Measurements from ENCODE around the gene MRPS6. TPM values are rescaled to one million over a fixed set of nuclear protein-coding genes. Genes with fewer than 3 reads are reported as not detected.

The MRPS6 gene
- total RNA-seq, 4 donors from 2014 or later: 39.3 to 56.7 (median 45.8) TPM

DNA sequence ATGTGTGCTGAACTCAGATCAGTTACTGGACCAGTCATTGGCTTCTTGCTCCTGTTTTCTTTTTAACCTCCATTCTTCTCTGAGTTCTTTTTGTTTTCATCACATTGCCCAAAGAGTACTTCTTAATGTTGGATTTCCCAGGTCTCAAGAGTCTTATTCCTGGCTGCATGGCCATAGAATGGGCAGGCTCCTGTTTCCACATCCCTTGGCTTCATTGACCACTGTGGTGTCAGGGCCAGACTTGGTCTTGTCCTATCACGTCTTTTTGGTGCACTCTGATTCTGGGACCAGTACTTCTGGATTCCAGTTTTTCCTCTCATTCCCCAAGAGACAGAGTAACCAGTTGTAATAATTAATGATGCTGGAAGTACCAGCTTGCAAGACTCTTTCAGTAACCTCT is 41.8 kb downstream of the MRPS6 start:
- Histone ChIP-seq H3K27me3 (no peaks in the 10 kb centered on the region), H3K9me3 (no peaks in the 10 kb centered on the region), H3K36me3 (no peaks in the 10 kb centered on the region), H3K4me1 (peaks cover 6% of the 10 kb centered on the region), H3K27ac (no peak overlapping the region), H3K4me3 (no peak overlapping the region)
- WGBS: 82% methylated on average over 1 of the region's 1 CpG
- no peak for DNase-seq (ENCODE audit: low spot score in 2 of 2)
- TF ChIP-seq, protein P1, sequence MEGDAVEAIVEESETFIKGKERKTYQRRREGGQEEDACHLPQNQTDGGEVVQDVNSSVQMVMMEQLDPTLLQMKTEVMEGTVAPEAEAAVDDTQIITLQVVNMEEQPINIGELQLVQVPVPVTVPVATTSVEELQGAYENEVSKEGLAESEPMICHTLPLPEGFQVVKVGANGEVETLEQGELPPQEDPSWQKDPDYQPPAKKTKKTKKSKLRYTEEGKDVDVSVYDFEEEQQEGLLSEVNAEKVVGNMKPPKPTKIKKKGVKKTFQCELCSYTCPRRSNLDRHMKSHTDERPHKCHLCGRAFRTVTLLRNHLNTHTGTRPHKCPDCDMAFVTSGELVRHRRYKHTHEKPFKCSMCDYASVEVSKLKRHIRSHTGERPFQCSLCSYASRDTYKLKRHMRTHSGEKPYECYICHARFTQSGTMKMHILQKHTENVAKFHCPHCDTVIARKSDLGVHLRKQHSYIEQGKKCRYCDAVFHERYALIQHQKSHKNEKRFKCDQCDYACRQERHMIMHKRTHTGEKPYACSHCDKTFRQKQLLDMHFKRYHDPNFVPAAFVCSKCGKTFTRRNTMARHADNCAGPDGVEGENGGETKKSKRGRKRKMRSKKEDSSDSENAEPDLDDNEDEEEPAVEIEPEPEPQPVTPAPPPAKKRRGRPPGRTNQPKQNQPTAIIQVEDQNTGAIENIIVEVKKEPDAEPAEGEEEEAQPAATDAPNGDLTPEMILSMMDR (IDR thresholded peaks at IDR 0.05): no peak
- no peak for TF ChIP-seq EP300 (IDR thresholded peaks at IDR 0.05)
- no peak for TF ChIP-seq POLR2A (IDR thresholded peaks at IDR 0.05)
- TF ChIP-seq POLR2AphosphoS5 (IDR thresholded peaks at IDR 0.05): no peak

DNA sequence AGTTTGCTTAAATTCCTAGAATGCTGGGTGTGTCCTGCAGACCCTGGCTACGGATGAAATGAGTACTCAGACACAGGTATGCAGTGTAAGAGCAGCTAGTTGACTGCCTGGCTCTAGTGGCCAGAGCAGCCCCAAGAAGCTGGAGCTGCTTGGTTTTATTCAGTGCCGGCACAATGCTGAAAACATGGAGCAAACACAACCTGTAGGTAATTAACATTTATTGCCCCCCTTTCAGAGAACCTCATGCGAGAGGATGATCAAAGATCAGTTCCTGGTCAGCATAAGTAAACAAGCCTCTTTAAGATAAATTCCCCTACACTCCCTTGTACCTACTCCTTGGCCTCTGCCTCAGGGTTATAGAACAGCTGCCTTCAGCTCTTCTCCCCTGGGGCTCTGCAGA is 43.2 kb downstream of the MRPS6 start:
- Histone ChIP-seq H3K9me3 (no peaks in the 10 kb centered on the region), H3K36me3 (no peaks in the 10 kb centered on the region), H3K4me1 (peaks cover 6% of the 10 kb centered on the region), H3K27me3 (no peaks in the 10 kb centered on the region), H3K4me3 (no peak overlapping the region), H3K27ac (no peak overlapping the region)
- no peak for DNase-seq (ENCODE audit: low spot score in 2 of 2)
- TF ChIP-seq POLR2A (IDR thresholded peaks at IDR 0.05) (no peak), POLR2AphosphoS5 (IDR thresholded peaks at IDR 0.05) (no peak), EP300 (IDR thresholded peaks at IDR 0.05) (no peak)
- TF ChIP-seq, protein P1 (IDR thresholded peaks at IDR 0.05): no peak
- 97% methylated on average over 3 of the region's 3 CpGs for WGBS

DNA sequence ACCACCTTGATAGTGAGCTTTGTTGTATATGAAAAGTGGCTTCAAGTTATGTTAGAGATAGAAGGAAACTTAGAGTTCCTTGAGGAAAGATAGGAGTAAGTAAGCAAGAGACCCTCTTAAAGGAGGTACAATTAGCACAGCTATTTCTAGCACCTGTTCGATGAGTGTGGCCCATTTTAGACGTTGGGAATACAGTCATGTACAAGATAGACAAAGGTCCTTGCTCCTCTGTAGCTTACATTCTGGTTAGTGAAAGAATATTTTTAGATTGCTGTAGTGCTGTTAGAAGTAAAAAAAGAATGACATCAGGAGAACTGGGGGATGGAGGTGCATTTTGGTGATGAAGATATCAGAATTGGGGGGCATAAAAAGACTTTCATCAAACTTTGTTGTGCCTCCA is 47.5 kb downstream of the MRPS6 start:
- 95% methylated on average over 2 of the region's 2 CpGs for WGBS
- no peak for DNase-seq (ENCODE audit: low spot score in 2 of 2)
- H3K27me3 ChIP-seq: no peaks in the 10 kb centered on the region
- TF ChIP-seq EP300 (IDR thresholded peaks at IDR 0.05) (no peak), POLR2A (IDR thresholded peaks at IDR 0.05) (no peak), POLR2AphosphoS5 (IDR thresholded peaks at IDR 0.05) (no peak)
- TF ChIP-seq, protein P1 (IDR thresholded peaks at IDR 0.05): no peak
- peaks cover 6% of the 10 kb centered on the region for H3K36me3 ChIP-seq
- no peak overlapping the region for H3K4me3 ChIP-seq
- no peaks in the 10 kb centered on the region for H3K9me3 ChIP-seq
- H3K4me1 ChIP-seq: peaks cover 3% of the 10 kb centered on the region
- H3K27ac ChIP-seq: no peak overlapping the region

DNA sequence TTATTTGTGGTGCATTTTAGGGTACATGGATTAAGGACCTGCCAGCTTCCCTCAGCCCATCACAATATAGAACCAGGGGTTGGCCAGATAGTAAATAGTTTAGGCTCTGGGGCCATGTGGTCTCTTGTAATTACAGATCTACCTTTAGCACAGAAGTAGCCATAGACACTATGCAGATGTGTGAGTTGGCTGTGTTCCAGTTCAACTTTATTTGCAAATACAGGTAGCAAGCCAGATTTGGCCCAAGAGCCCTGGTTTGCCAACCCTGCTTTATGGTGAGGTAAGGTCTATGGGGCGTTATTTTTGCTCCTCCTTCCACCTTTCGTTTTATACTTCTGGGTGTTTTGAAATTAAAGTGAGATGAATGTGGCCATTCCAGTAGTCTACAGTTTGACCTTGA is 48.7 kb downstream of the MRPS6 start:
- DNase-seq (ENCODE audit: low spot score in 2 of 2): no peak
- 90% methylated on average over 2 of the region's 2 CpGs for WGBS
- TF ChIP-seq POLR2AphosphoS5 (IDR thresholded peaks at IDR 0.05): no peak
- TF ChIP-seq, protein P1 (IDR thresholded peaks at IDR 0.05): no peak
- no peak for TF ChIP-seq POLR2A (IDR thresholded peaks at IDR 0.05)
- TF ChIP-seq EP300 (IDR thresholded peaks at IDR 0.05): no peak
- no peak overlapping the region for H3K4me3 ChIP-seq
- H3K27ac ChIP-seq: no peak overlapping the region
- no peaks in the 10 kb centered on the region for H3K9me3 ChIP-seq
- H3K36me3 ChIP-seq: peaks cover 12% of the 10 kb centered on the region
- peaks cover 14% of the 10 kb centered on the region for H3K4me1 ChIP-seq
- no peaks in the 10 kb centered on the region for H3K27me3 ChIP-seq

DNA sequence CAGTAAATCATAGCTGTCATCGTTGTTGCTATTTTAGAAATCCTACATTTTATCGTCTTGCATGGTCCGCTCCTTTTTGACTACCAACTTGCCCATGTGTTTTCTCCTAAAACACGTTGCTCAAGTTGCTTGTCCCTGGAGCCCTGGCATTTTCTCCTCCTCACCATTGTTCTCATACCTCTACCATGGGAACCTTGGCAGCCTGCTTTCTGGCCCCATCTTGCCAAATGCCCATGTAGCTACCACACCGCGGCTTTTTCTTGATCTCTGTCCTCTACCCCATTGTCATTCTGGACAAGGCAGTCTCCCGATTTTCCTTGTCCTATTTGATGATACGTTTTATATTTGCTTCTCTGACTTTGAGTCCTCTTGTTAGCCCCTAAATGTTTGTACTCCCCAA is 50.2 kb downstream of the MRPS6 start:
- Histone ChIP-seq H3K27ac (no peak overlapping the region), H3K4me1 (peaks cover 20% of the 10 kb centered on the region), H3K9me3 (no peaks in the 10 kb centered on the region), H3K27me3 (no peaks in the 10 kb centered on the region), H3K36me3 (peaks cover 12% of the 10 kb centered on the region), H3K4me3 (no peak overlapping the region)
- DNase-seq (ENCODE audit: low spot score in 2 of 2): no peak
- 93% methylated on average over 8 of the region's 8 CpGs for WGBS
- TF ChIP-seq EP300 (IDR thresholded peaks at IDR 0.05): no peak
- TF ChIP-seq, protein P1 (IDR thresholded peaks at IDR 0.05): no peak
- TF ChIP-seq POLR2AphosphoS5 (IDR thresholded peaks at IDR 0.05): no peak
- no peak for TF ChIP-seq POLR2A (IDR thresholded peaks at IDR 0.05)

Data from suprapubic skin (tissue), 4 donors.